ENCODE measurements around the gene TRIM61. TPM values are rescaled to one million over a fixed set of nuclear protein-coding genes. Genes with fewer than 3 reads are reported as not detected.
"Not testable (repeated sequence)": the region's sequence is repeated elsewhere in the genome, so short reads cannot be mapped to it uniquely, and the experiment has no call there.

Gene TRIM61
- total and polyA plus RNA-seq, 11 donors = 0.76 to 3.0 (median 2.1) TPM

DNA sequence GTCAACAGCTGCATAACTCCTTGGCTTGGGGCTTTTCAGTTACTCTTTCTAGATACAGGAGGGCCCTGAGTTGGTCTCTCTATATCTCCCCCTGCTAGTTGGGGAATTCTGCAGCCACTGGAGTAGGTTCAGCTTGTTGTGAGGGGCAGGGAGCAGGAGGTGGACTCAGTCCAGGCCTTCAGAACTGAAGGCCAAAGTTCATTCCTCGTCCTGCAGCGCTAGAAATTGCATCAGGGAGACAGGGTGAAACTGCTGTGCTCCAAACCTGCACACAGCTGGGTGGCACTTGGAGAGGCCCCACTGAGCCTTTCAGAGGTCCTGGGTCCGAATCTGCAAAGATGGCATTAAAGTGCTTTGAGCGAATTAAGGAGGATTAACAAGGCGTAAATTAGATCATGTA, 29.4 kb upstream of the TRIM61 start:
- no peak for TF ChIP-seq POLR2A (IDR thresholded peaks at IDR 0.05)
- TF ChIP-seq, protein P1, sequence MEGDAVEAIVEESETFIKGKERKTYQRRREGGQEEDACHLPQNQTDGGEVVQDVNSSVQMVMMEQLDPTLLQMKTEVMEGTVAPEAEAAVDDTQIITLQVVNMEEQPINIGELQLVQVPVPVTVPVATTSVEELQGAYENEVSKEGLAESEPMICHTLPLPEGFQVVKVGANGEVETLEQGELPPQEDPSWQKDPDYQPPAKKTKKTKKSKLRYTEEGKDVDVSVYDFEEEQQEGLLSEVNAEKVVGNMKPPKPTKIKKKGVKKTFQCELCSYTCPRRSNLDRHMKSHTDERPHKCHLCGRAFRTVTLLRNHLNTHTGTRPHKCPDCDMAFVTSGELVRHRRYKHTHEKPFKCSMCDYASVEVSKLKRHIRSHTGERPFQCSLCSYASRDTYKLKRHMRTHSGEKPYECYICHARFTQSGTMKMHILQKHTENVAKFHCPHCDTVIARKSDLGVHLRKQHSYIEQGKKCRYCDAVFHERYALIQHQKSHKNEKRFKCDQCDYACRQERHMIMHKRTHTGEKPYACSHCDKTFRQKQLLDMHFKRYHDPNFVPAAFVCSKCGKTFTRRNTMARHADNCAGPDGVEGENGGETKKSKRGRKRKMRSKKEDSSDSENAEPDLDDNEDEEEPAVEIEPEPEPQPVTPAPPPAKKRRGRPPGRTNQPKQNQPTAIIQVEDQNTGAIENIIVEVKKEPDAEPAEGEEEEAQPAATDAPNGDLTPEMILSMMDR (IDR thresholded peaks at IDR 0.05) = no peak
- ATAC-seq = no peak
- intact Hi-C loops (cut with DNase I) = no loop called here
- Histone ChIP-seq H3K27me3 (peaks cover 0 to 4% (median 0%) of the 10 kb centered on the region in 9 donors), H3K9me3 (no peaks in the 10 kb centered on the region), H3K27ac (no peak overlapping the region), H3K4me1 (no peaks in the 10 kb centered on the region), H3K4me3 (no peak overlapping the region), H3K36me3 (no peaks in the 10 kb centered on the region)
- WGBS, 4 donors = 59 to 85% (median 74%) methylated on average over 5 of the region's 5 CpGs
- DNase-seq = no peak

DNA sequence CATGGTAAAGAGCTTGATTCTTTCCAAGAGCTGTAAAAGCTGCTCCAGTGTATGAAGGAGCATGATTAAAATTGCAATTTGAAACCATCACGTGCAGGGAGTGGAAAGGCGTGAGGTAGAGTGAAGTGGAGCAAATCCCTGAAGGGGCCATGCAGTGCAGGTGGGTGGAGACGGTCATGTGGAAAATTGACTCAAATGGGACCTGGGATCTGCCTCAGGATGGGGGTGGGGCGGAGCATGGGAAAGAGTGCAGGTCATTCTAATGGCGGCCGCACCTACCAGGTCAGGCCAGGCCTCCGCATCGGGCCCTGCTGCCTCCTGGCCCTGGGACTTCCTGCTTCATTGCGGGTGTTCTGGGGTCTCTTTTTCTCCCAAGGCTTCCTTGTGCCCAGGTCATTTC, 29.0 kb upstream of the TRIM61 start:
- WGBS, 4 donors = 70 to 92% (median 86%) methylated on average over 9 of the region's 9 CpGs

DNA sequence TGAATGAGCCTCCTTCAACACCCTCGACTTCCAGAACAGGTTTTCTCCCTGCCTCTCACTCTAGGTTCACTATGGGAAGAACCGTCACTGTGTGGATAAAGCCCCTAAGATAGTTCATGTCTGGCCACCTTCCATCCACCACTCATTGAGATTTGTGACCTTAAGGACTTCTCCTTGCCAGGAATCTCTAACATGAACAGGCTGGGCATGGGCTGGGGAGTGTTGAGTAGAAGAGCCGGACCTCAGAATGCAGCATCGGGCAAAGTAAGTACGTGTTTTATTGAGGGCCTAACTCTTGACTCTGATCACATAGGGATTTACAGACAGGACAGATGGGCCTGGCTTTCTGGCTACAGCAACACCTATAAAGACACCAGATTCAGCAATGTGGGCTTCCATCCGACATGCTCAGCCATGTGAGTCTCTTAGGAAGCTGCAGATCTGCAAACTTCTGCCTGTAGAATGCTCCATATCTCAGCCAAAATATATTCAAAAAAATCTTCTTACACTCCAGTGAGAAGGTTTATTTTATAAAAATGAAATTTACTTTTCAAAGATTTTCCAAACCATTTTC, 28.0 kb upstream of the TRIM61 start:
- no peaks in the 10 kb centered on the region for H3K36me3 ChIP-seq
- H3K4me1 ChIP-seq = no peaks in the 10 kb centered on the region
- H3K27me3 ChIP-seq = no peaks in the 10 kb centered on the region
- no peak for ATAC-seq
- 63 to 89% (median 83%) methylated on average over 6 of the region's 6 CpGs for WGBS, 4 donors
- DNase-seq = no peak
- intact Hi-C loops (cut with DNase I) = no loop called here
- TF ChIP-seq POLR2A (IDR thresholded peaks at IDR 0.05) = no peak
- TF ChIP-seq, protein P1 (IDR thresholded peaks at IDR 0.05) = no peak
- no peaks in the 10 kb centered on the region for H3K9me3 ChIP-seq
- H3K27ac ChIP-seq = no peak overlapping the region
- H3K4me3 ChIP-seq = no peak overlapping the region

More for the DNA sequence above, 29.0 kb upstream of the TRIM61 start:
- ATAC-seq (no peak), DNase-seq (no peak)
- Histone ChIP-seq H3K36me3 (no peaks in the 10 kb centered on the region), H3K9me3 (no peaks in the 10 kb centered on the region), H3K27ac (no peak overlapping the region), H3K4me3 (no peak overlapping the region), H3K4me1 (no peaks in the 10 kb centered on the region), H3K27me3 (peaks cover 0 to 2% (median 0%) of the 10 kb centered on the region in 9 donors)
- intact Hi-C loops (cut with DNase I) = no loop called here
- TF ChIP-seq POLR2A (IDR thresholded peaks at IDR 0.05) = no peak
- TF ChIP-seq, protein P1 (IDR thresholded peaks at IDR 0.05) = no peak

DNA sequence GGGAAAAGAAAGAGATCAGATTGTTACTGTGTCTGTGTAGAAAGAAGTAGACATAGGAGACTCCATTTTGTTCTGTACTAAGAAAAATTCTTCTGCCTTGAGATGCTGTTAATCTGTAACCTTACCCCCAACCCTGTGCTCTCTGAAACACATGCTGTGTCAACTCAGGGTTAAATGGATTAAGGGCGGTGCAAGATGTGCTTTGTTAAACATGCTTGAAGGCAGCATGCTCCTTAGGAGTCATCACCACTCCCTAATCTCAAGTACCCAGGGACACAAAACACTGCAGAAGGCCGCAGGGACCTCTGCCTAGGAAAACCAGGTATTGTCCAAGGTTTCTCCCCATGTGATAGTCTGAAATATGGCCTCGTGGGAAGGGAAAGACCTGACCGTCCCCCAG, 24.5 kb upstream of the TRIM61 start:
- H3K4me1 ChIP-seq; H3K36me3 ChIP-seq; H3K27me3 ChIP-seq; H3K4me3 ChIP-seq; H3K27ac ChIP-seq; DNase-seq; H3K9me3 ChIP-seq; ATAC-seq; intact Hi-C loops (cut with DNase I): not testable (repeated sequence)
- 28 to 56% (median 52%) methylated on average over 2 to 4 of the region's 4 CpGs for WGBS, 4 donors

DNA sequence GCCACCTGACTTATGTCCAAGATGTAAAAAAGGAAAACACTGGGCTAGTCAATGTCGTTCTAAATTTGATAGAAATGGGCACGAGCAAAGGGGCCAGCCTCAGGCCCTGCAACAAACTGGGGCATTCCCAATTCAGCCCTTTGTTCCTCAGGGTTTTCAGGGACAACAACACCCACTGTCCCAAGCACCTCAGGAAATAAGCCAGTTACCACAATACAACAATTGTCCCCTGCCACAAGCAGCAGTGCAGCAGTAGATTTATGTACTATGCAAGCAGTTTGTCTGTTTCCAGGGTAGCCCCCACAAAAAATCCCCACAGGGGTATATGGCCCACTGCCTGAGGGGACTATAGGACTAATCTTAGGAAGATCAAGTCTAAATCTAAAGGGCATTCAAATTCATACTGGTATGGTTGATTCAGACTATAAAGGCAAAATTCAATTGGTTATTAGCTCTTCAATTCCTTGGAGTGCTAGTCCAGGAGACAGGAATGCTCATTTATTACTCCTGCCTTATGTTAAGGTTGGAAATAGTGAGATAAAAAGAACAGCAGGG, 21.1 kb upstream of the TRIM61 start:
- H3K27ac ChIP-seq; H3K9me3 ChIP-seq; ATAC-seq; intact Hi-C loops (cut with DNase I); H3K4me3 ChIP-seq; DNase-seq; H3K36me3 ChIP-seq; H3K4me1 ChIP-seq; H3K27me3 ChIP-seq: not testable (repeated sequence)
- 67 to 90% (median 73%) methylated on average over 2 of the region's 2 CpGs for WGBS, 4 donors
